Transverse colon (tissue), 4 donors: ENCODE results near the gene PTTG1. TPM values are rescaled to one million over a fixed set of nuclear protein-coding genes. Genes with fewer than 3 reads are reported as not detected.

ENCODE experiments used
- DNase-seq: peaks from one replicate; pipeline ENCODE4 v3.0.0-alpha.2; 2019
- H3K27ac ChIP-seq, 4 donors: fragments of 200-600 bp; sonication (generic); 2 replicates each; pipeline ENCODE4 v1.5.1; 2016 to 2018; ENCODE audit warnings: inconsistent platforms in 4 of 4
- H3K27me3 ChIP-seq: fragments of 200-600 bp; sonication (generic); 2 replicates; pipeline ENCODE4 v1.5.1; 2017; ENCODE audit warnings: inconsistent platforms
- H3K36me3 ChIP-seq, 4 donors: fragments of 200-600 bp; sonication (generic); 2 replicates each; pipeline ENCODE4 v1.5.1; 2017 to 2019; ENCODE audit warnings: inconsistent platforms in 4 of 4
- H3K4me1 ChIP-seq, 4 donors: fragments of 200-600 bp; sonication (generic); 2 replicates each; pipeline ENCODE4 v1.5.1; 2017 to 2020; ENCODE audit warnings: inconsistent platforms in 4 of 4
- H3K4me3 ChIP-seq, 4 donors: fragments of 200-600 bp; sonication (generic); 1 replicate in 1 of 4; 2 replicates in 3 of 4; pipeline versions ENCODE4 v1.5.1 to v1.6.1; 2017 to 2019; ENCODE audit warnings: inconsistent platforms in 4 of 4
- H3K9me3 ChIP-seq, 2 donors: fragments of 200-600 bp; sonication (generic); 2 replicates each; pipeline ENCODE4 v1.5.1; 2017 to 2019; ENCODE audit warnings: inconsistent platforms in 2 of 2
- EP300 ChIP-seq: sonication (generic); formaldehyde crosslinking; IDR thresholded peaks from one replicate; pipeline ENCODE4 v1.6.1; 2017; ENCODE audit warnings: antibody characterized with exemption, low read depth
- POLR2A ChIP-seq: fragments of 450-650 bp; IDR thresholded peaks from one replicate; pipeline ENCODE4 v1.6.1; 2016; ENCODE audit warnings: antibody characterized with exemption, mild to moderate bottlenecking, moderate library complexity
- POLR2AphosphoS5 ChIP-seq, 3 donors: sonication (generic); formaldehyde crosslinking; IDR thresholded peaks; one replicate each; pipeline ENCODE4 v1.6.1; 2016; ENCODE audit warnings: antibody characterized with exemption in 3 of 3
- WGBS, 2 donors: methylation state at CpG; one replicate each; pipeline ENCODE4 v1.1.5; 2018; ENCODE audit warnings: low coverage in 1 of 2; 5-methylcytosine and 5-hydroxymethylcytosine counted together
- in situ Hi-C, 4 donors: fragments of 200-750 bp; cut with MboI; loops; one replicate each; pipeline versions ENCODE4 v1.15.0 to v1.15.1; 2017; ENCODE audit warnings: low sequenced_read_pairs in 3 of 4, low pct_ligation_motif_present in 1 of 4, low pct_unique_long_range_greater_than_20kb in 1 of 4
- intact Hi-C: fragments of 100-400 bp; cut with DNase I; formaldehyde crosslinking; loops from one replicate; pipeline ENCODE4 v1.15.1; 2023; ENCODE audit warnings: low total_unique reads
- total RNA-seq, 4 donors: library from RNA; depleted of rRNA; stranded (reverse); fragments of >200 nt; gene quantifications; one replicate each; pipeline ENCODE4 v1.1.0, GENCODE V29; 2016
- TF ChIP-seq, protein P1 (sequence below), 5 experiments: fragments of 200-600 bp in 3 of 5; fragments of 450-650 bp in 2 of 5; sonication (generic) in 3 of 5; IDR thresholded peaks; 1 replicate in 2 of 5; 2 replicates in 3 of 5; pipeline ENCODE4 v1.5.1; 2016 to 2017; ENCODE audit warnings: antibody characterized with exemption in 5 of 5, inconsistent platforms in 3 of 5, mild to moderate bottlenecking in 2 of 5, moderate library complexity in 1 of 5

PTTG1 gene
- total RNA-seq, result 10 to 100 TPM in 3 of 4 donors, 1 to 10 TPM in 1; 6.4 to 41.1 (median 15.2) TPM

DNA sequence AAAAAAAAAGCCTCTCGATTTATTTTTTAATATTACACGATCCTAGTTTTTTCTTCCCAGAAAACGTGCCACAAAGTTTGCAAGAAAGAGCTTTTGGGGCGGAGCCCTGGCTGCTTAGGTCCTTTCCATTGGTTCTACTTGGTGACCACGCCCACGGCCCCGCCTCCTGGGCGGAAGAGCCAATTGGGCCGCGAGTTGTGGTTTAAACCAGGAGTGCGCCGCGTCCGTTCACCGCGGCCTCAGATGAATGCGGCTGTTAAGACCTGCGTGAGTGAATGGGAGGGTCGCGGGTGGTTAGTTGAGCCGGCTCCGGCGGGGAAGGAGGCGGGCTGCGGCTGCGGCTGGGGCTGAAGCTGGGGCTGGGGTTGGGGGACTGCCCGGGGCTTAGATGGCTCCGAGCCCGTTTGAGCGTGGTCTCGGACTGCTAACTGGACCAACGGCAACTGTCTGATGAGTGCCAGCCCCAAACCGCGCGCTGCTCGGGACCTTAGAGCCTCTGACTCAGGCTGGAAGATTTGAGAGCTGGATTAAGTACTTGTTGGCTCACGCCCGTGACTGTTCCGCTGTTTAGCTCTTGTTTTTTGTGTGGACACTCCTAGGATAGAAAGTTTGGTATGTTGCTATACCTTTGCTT lies at the start of gene PTTG1:
PTTG1 (plus strand) TSS at position 231 of the 634 bp plus-strand sequence. CDS start 458 bp downstream, outside the sequence.
- Histone ChIP-seq H3K27me3 (no peaks in the 10 kb centered on the region), H3K27ac (peak within 1 kb of the TSS; percentile 80 to 84 (median 82)), H3K4me1 (peaks cover 18 to 37% (median 24%) of the 10 kb centered on the region in 4 donors), H3K9me3 (no peaks in the 10 kb centered on the region), H3K4me3 (peak within 1 kb of the TSS; percentile 59 to 87 (median 70)), H3K36me3 (no peaks in the 10 kb centered on the region)
- DNase-seq, result peak; percentile 97
- TF ChIP-seq POLR2AphosphoS5 (IDR thresholded peaks at IDR 0.05) (peak; percentile 48 to 76 (median 63)), EP300 (no peak), POLR2A (peak; percentile 24)
- TF ChIP-seq, protein P1, sequence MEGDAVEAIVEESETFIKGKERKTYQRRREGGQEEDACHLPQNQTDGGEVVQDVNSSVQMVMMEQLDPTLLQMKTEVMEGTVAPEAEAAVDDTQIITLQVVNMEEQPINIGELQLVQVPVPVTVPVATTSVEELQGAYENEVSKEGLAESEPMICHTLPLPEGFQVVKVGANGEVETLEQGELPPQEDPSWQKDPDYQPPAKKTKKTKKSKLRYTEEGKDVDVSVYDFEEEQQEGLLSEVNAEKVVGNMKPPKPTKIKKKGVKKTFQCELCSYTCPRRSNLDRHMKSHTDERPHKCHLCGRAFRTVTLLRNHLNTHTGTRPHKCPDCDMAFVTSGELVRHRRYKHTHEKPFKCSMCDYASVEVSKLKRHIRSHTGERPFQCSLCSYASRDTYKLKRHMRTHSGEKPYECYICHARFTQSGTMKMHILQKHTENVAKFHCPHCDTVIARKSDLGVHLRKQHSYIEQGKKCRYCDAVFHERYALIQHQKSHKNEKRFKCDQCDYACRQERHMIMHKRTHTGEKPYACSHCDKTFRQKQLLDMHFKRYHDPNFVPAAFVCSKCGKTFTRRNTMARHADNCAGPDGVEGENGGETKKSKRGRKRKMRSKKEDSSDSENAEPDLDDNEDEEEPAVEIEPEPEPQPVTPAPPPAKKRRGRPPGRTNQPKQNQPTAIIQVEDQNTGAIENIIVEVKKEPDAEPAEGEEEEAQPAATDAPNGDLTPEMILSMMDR (IDR thresholded peaks at IDR 0.05), result no peak
- intact Hi-C loops (no loop called here), in situ Hi-C loops (no loop called here)
- 0 to 1% methylated on average over 1 to 30 of the region's 39 CpGs for WGBS, 2 donors

GRCh38 chr5:160375166-160375565 lies 46.5 kb upstream of the PTTG1 start:
- no peak overlapping the region for H3K4me3 ChIP-seq
- peaks cover 0 to 1% (median 0%) of the 10 kb centered on the region in 4 donors for H3K4me1 ChIP-seq
- peaks cover 3% of the 10 kb centered on the region for H3K27me3 ChIP-seq
- H3K27ac ChIP-seq, result no peak overlapping the region
- TF ChIP-seq POLR2A, result no peak
- no peak for TF ChIP-seq EP300
- in situ Hi-C loops, result no loop called here
- DNase-seq, result no peak
- no peaks in the 10 kb centered on the region for H3K36me3 ChIP-seq
- H3K9me3 ChIP-seq, result no peaks in the 10 kb centered on the region
- intact Hi-C loops, result no loop called here

DNA sequence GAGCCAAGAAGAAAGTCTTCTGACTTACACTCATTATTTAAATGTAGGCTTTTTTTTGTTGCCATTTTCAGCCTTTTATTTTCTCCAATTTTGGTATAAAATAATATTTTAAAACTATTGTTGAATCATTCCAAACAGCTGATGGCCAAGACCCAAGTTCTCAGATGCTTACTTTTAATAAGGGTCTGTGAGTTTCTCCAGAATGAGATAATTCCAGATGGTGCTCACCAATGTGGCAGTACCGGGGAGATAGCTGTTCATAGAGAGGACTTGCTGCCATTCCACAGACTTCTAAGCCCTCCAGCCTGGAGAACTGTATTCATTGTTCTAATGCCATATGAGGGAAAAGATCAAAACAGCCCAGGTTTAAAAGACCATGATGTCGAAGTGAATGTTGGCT lies 46.0 kb upstream of the PTTG1 start:
- no peak overlapping the region for H3K4me3 ChIP-seq
- no peaks in the 10 kb centered on the region for H3K36me3 ChIP-seq
- no peak for DNase-seq
- in situ Hi-C loops (no loop called here), intact Hi-C loops (no loop called here)
- TF ChIP-seq POLR2A, result no peak
- TF ChIP-seq, protein P1 (IDR thresholded peaks at IDR 0.05), result no peak
- peaks cover 3% of the 10 kb centered on the region for H3K27me3 ChIP-seq
- no peaks in the 10 kb centered on the region for H3K4me1 ChIP-seq
- H3K9me3 ChIP-seq, result no peaks in the 10 kb centered on the region
- H3K27ac ChIP-seq, result no peak overlapping the region
- 68 to 74% methylated on average over 2 of the region's 2 CpGs for WGBS, 2 donors

DNA sequence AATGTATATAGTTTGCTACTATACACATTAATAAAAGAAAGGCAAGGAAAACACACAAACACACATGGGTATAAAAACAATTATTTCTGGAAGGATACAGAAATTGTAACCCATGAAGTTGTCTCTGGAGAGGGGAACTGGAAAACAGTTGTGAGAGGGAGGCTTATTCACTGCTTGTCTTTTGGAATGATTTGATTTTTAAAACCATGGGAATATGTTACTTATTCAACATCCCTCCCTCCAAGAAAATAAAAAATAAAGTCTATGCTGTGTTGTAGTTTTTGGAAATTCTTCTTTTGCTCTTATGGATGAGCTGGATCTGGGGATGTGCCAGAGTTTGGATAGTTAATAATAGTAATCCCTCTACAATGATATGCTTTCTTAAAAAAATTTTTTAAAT lies 45.2 kb upstream of the PTTG1 start:
- in situ Hi-C loops, result no loop called here
- H3K36me3 ChIP-seq, result no peaks in the 10 kb centered on the region
- no peaks in the 10 kb centered on the region for H3K4me1 ChIP-seq
- intact Hi-C loops, result no loop called here
- no peak overlapping the region for H3K4me3 ChIP-seq
- no peak for DNase-seq
- no peaks in the 10 kb centered on the region for H3K9me3 ChIP-seq
- H3K27me3 ChIP-seq, result peaks cover 3% of the 10 kb centered on the region
- TF ChIP-seq POLR2AphosphoS5 (IDR thresholded peaks at IDR 0.05), result no peak
- no peak overlapping the region for H3K27ac ChIP-seq

DNA sequence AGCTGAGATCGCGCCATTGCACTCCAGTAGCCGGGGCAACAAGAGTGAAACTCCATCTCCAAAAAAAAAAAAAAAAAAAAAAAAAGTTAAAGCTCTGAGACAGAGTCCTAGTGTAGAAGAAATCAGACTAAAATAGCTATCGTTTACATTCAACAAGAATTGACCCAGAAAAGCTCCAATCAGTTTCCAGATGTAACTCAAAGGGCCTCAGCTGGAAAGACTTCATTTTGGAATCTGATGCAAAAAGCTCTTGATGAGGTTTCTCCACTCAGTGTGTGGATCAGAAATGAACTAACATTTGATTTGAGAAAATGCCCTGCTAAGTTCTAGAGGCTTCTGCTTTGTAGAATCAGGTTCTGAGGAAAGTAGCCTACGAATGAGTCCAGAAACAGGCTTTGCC lies 44.0 kb upstream of the PTTG1 start:
- intact Hi-C loops (no loop called here), in situ Hi-C loops (no loop called here)
- peaks cover 3% of the 10 kb centered on the region for H3K27me3 ChIP-seq

More for the DNA sequence above, 44.0 kb upstream of the PTTG1 start:
- no peaks in the 10 kb centered on the region for H3K4me1 ChIP-seq
- H3K36me3 ChIP-seq, result no peaks in the 10 kb centered on the region
- no peak for DNase-seq
- 78 to 79% methylated on average over 4 to 5 of the region's 5 CpGs for WGBS, 2 donors
- no peak overlapping the region for H3K4me3 ChIP-seq
- H3K27ac ChIP-seq, result no peak overlapping the region
- TF ChIP-seq POLR2AphosphoS5 (IDR thresholded peaks at IDR 0.05), result no peak
- TF ChIP-seq, protein P1 (IDR thresholded peaks at IDR 0.05), result no peak
- no peak for TF ChIP-seq EP300
- H3K9me3 ChIP-seq, result no peaks in the 10 kb centered on the region
